ENCODE measurements around the gene SCAMP2.

Gene SCAMP2

DNA sequence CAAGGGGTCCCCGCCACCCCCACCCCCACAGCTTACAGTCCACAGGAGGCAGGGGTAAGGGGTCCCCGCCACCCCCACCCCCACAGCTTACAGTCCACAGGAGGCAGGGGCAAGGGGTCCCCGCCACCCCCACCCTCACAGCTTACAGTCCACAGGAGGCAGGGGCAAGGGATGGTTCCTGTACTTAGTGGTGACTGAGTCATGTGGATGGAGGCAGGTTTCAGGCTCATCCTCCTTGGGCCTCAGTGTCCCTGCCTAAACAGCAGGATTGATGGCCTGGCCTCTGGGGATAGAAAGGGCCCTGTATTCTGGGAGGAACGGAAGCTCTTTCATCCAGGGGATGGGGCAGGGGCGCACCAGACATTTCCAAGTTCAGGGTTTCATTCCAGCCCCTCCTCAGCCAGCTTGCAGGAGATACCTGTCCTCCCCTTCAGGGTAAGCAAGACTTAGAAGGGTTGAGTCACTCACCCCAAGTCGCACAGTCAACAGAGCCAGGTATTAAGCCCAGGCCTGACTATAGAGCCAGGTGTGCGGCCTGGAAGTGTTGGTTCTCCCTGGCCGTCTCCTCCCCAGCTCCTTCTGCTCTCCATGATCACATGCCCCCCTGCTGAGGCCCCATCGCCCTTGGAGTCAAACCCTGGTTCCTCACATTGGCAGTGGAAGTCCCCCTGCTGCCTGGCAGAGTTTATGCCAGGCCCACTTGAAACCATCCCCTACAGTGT, 78.8 kb downstream of the SCAMP2 start:
- Histone ChIP-seq H3K4me1 (ENCODE audit: insufficient read depth, low read length) (peaks cover 5% of the 10 kb centered on the region; the same call in 1 of the 2 replicates), H3K27ac (ENCODE audit: low read length) (no peak overlapping the region), H4K20me1 (ENCODE audit: insufficient read depth, low read length) (peaks cover 76% of the 10 kb centered on the region), H2AFZ (ENCODE audit: low read depth, low read length) (no peak overlapping the region), H3K4me2 (ENCODE audit: insufficient read depth, low read length) (no peak overlapping the region), H3K9ac (ENCODE audit: low read depth, low read length) (no peak overlapping the region), H3K79me2 (ENCODE audit: insufficient read depth, low read length) (peaks cover 79% of the 10 kb centered on the region), H3K36me3 (ENCODE audit: insufficient read depth, low read length) (peaks cover 46% of the 10 kb centered on the region), H3K4me3 (ENCODE audit: low read depth in 1 of 2, low read length in 2 of 2) (no peak overlapping the region), H3K9me3 (ENCODE audit: insufficient read depth, low read length, severe bottlenecking) (no peaks in the 10 kb centered on the region), H3K27me3 (ENCODE audit: insufficient read depth, low read length, poor library complexity) (no peaks in the 10 kb centered on the region)
- ATAC-seq (ENCODE audit: insufficient read depth, low read depth): no peak
- DNase-seq: no peak
- TF ChIP-seq EZH2 (IDR thresholded peaks at IDR 0.05; ENCODE audit: borderline replicate concordance, low read depth, low read length, severe bottlenecking): no peak
- TF ChIP-seq, protein P1, sequence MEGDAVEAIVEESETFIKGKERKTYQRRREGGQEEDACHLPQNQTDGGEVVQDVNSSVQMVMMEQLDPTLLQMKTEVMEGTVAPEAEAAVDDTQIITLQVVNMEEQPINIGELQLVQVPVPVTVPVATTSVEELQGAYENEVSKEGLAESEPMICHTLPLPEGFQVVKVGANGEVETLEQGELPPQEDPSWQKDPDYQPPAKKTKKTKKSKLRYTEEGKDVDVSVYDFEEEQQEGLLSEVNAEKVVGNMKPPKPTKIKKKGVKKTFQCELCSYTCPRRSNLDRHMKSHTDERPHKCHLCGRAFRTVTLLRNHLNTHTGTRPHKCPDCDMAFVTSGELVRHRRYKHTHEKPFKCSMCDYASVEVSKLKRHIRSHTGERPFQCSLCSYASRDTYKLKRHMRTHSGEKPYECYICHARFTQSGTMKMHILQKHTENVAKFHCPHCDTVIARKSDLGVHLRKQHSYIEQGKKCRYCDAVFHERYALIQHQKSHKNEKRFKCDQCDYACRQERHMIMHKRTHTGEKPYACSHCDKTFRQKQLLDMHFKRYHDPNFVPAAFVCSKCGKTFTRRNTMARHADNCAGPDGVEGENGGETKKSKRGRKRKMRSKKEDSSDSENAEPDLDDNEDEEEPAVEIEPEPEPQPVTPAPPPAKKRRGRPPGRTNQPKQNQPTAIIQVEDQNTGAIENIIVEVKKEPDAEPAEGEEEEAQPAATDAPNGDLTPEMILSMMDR (IDR thresholded peaks at IDR 0.05; ENCODE audit: borderline replicate concordance, extremely low read depth, low read length, poor library complexity, severe bottlenecking): no peak

All from DND-41 (cell line).